ENCODE measurements around the gene OR2V2.

The OR2V2 gene

DNA sequence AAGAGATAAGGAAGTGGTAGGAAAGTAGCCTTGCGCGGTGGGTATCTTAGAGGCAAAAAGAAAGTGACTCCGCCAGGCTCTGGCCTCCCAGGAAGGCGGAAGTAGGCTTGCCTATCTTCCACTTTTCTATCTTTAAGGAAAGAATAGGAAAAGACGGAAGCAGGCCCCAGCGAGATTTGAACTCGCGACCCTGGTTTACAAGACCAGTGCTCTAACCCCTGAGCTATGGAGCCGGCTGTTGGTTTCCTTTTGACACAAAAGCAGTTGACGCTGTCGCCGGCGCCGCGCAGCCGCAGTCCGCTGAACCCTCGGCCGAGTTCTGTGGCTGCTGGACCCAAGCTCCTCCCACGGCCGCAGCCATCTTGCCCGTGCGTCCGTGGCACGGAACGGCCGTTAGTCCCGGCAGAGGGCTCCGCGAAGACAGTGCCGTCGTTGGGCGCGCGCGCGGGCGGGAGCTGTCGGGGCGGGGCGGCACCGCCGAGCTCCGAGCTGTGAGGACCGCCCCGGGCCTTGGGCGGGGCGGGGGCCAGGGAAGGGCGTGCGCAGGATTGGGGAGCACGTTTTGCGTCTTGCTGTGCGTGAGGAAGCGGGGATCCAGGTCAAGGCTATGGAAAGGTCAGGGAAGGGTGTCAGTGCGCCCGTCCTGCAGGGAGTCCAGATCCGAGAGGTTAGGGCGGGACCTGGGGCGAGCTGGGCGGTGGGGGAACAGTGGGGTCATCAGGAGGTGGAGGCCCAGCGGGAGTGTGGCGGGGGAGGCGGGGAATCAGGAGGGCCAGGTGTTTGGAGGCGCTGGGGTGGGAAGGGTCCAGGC, 44.3 kb downstream of the OR2V2 start:
- no peak for DNase-seq

DNA sequence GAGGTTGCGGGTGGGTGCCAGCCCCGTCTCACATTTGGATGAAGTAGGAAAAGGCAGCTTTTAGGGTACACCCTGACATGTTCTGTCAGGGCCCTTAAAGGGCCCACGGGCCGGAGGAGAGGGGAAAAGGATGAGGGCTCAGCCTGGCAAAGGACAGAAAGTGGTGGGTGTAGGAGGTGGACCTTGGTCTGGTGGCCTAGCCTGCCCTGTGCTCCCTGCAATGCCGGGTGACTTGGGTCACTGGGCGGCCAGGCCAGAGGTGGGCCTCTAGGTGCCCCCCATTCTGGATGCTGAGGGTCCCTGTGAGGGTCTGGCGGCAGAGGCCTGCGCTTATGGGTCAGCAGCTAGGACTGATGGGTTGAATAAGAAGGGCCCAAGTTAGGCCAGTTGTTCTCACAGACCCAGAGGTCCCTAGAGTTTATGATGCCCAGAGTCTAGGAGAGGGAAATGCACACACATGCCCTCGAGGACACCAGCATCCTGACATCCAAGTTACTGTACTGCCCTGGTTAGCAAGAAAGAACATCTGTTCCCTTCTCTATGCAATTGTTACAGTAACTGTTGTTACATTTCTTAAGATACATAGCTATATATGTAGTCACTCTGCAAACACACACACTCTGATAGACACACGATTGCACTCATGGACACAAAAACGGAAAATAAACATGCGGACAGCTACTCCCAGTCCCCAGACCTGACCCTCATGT, 45.1 kb downstream of the OR2V2 start:
- no peak for DNase-seq

DNA sequence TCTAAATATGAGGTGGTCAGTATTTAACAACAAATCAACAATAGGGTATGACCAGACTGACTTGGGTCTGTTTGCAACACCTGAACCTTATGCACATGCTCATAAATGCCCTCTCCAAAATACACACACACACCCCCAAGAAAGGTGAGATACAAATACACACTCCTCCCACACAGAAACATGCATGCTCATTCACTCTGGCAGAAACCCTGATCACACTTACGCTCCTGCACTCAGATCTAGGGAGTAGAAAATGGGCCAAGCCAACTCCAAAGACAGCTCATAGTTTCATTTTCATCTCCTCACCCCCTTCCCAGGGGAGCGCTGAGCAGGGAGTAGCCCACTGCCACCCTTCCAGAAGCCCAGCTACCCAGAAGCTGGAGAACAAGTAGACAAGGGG, 46.3 kb downstream of the OR2V2 start:
- no peak for DNase-seq

DNA sequence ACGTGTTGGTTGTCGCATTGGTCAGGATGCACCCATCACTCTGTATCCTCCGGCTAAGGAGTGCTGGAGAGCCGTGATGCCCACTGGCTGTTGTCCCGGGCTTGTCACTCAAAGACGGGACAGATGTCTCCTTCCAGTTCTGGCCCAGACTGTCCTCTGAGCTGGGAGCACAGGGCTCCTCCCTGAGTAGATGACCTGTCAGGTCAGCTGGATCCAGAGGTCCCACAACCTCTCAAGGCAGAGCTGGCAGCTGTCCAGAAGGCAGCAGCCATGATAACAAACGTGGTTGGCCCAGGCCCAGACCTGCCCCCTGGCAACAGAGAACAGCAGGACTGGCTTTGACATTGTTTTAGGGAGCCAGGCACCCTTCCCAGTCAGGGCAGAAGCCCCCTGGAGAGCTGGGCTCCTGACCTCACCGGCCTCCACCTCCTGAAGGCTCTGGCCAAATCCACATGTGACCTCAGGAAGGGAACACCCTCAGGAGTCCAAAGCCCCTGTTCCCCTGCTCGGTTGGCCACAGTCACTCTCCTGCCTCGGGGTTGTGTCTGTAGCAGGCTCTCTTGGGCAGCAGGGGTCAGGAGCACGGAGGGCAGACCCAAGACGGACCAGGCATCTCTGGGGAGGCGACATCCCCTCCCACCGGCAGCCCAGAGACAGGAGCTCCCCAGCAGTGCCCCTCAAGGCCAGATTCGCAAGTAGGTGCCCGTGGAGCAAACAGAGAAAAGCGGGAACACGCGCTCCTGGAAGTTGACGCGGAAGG, 47.3 kb downstream of the OR2V2 start:
- no peak for DNase-seq

DNA sequence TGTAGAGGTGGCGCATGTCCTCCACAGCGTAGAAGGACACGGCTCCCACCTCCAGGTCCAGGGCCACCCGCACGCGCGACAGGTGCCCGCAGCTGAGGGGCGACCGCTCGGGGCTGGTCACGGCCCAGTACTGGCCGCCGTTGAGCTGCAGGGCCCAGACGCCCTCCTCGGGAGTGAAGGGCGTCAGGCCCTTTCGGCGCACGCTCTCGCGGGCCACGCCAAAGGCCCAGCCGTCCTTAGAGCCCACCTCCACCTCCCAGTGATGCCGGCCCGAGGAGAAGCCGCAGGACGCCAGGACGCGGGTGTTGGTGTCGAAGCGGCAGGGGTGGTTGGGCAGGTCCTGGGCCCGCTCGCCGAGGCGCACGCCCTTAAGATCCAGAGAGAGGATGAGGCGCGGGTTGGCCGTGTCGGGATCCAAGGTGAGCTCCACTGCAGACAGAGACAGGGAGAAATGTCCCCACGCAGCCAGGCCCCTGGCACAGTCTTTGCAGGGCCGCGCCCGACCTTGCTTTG, 47.9 kb downstream of the OR2V2 start:
- DNase-seq = no peak

- DNase-seq = no peak
These were observed 50.1 kb downstream of the OR2V2 start for GRCh38 chr5:181197326-181197951.

GRCh38 chr5:181198106-181198685, 50.8 kb downstream of the OR2V2 start:
- DNase-seq = no peak

GRCh38 chr5:181198905-181199519, 51.6 kb downstream of the OR2V2 start:
- no peak for DNase-seq

DNA sequence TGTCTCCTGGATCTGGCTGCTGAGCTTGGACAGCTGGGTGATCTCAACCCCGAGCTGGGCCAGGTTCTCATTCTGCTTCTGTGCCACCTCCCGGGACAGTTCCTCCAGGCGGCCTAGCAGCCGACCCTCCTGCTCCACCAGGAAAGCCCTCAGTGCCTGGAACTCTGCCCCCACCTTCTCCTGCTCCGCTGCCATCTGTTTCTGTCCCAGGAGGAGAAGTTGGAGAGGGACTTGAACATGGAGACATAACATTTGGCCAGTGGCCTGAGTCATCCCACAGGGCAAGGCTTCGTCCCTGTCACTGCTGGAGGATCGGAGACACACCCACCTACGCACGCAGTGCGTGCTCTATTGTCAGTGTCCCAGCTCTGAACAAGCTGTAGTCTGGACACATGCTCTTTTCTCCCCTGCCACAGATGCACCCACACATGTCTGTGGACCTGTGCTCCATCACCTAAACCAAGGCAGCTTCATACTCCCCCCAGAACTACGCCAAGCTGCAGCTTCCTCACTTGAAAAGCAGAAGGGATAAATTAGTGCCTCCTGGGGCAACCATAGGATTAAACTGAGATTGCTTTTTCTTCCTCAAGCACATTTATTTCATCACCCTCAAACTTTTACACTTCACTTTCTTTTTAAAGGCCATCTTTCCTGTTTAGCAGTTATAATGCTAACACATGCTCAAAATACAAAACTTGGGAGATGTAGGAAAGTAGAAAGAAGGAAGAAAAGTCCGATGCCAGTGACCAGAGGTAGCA, 52.7 kb downstream of the OR2V2 start:
- no peak for DNase-seq

DNA sequence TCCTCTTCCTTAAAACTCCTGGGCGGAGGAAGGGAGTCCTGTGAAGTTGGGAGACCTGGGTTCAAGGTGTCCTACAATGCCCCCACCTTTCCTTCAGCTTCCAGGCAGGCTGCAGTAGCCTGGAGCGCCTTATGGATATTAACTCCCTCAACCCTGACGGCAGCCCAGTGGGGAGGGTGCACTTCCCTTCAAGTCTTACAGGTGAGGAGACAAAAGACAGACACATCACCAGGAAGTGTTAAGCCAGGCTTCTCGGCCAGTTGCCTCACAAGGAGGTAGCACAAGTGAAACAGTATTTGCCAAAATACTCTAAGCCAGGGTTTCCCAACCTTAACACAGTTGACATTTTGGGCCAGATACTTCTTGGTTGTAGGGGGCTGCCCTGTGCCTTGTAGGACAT, 53.4 kb downstream of the OR2V2 start:
- no peak for DNase-seq

DNA sequence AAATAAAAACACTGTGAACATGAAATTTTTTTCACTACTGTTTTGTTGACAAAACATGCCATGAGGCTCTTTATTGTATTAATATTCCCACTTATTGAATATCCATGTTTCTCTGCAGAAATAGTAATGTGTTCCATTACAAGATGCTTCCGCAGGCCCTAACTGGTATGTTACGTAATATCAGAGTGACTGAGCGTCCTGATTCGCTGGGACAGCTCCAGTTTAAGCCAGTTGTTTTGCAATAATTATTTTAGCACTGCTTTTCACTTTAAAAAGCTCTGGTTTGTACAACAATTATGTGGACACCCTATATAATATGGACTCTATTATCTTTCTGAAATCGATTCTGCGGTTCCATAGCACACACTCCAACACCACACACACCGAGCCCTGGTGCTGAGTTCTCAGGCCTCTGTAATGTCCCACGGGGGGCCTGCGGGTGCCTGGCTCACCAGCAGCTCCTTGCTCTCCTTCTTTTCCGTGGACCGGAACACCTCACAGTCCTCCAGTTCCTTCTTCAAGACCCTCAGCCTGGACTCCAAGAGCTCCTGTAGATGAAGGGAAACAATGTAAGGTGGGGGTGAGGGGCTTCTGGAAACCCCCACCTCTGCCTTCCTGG, 55.8 kb downstream of the OR2V2 start:
- no peak for DNase-seq

DNA sequence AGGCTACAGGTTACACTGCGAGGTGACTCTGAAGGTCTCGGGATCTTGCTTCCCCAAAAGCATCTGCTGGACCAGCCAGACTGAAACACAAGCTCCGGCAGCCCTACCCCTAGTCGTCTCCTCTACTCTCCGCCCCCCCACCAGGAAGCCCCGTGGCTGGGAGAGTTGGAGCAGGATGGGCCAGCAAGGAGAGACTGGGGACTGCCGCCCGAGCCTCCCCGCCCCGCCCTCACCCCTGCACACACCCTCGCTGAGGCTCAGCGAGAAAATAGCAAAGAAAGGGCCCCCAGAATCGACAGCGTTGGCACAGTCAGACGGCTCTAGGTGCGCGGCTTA, 56.4 kb downstream of the OR2V2 start:
- no peak for DNase-seq

- no peak for DNase-seq
These were observed 56.9 kb downstream of the OR2V2 start for GRCh38 chr5:181204113-181204825.

DNA sequence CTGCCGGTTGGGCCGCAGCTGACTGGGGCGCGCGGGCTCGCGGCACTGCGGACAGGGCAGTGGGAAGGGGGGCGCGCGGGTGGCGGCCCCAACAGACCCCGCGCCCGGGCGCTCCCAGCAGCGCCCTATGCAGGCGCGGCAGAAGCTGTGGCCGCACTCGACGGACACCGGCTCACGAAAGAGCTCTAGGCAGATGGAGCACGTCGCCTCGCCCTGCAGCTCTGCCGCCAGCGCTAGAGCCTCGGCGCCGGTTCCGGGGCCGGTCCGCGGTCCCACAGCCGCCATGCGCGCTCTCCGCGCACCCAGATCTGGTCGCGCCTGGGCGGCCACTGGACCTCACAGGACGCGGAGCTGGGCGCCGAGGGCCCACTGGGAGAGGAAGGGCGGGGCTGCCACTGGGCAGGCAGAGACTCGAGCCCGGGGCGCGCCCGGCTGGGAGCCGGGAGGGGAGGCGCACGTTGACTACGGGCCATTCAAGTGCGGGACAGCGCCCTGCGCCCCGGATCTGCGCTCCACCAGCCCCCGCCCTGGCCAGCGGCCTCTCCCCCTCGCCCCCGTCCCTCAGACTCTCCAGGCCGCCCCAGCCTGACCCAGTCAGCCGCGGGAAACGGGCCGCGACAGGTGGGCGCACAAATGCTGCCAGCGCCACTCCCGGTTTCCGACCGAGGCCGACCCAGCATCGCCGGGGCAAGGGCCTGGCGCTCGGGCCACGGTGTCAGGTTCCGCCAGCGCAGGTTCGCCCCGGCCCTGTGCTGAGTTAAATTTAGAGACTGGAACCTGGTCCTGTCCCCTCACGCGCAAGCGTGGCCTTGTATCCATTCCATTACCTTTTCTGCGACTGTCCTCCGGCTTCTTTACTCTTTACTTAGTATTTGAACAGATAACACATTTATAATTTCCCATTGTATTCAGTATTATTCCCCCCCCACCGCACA, 57.7 kb downstream of the OR2V2 start, which contains the start of gene TRIM7:
TRIM7 (minus strand) TSS at position 371 of the 935 bp plus-strand sequence; CDS start at position 285, 86 bp downstream.
- DNase-seq = no peak

DNA sequence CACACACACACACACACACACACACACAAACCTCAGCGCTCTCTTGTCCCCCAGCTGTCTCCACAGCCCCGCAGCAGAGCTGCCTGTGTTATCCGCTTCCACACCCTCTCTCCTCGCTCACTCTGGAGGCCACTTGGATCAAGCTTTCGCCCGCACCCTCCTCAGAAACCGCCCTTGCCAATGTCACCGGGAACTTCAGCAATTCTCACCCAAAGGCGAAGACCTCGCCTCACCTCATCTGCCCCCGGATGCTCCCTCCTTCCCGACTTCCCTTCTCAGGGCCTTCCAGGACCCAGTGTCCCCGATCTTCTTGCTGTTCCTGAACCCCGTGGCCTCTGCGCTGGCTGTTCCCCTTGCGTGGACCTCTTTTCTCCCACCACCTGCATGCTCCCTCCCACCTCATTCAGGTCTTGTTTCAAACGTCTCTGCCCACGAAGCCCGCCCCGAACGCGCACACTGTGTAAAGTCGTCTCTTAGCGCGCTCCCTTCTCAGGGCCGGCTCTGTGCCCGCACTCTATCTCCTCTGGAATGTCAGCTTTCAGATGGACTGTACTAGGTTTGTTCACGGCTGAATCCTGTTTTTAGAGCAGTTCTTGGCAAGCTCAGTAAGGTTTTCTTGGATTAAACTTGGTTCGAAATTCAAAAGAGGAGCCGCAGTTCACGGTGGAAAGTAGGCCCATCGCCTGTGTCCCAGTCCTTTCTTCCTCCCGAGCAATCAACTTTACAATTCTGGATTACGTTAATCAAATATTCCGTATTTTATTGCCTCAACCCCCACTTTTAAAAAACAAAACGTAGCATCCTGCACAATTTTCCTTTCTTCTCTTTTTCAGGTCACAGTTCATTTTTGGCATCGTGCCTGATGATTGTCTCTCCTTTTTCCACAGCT, 58.6 kb downstream of the OR2V2 start:
- no peak for DNase-seq

- DNase-seq = no peak
These were observed 60.0 kb downstream of the OR2V2 start for GRCh38 chr5:181207214-181207959.

DNA sequence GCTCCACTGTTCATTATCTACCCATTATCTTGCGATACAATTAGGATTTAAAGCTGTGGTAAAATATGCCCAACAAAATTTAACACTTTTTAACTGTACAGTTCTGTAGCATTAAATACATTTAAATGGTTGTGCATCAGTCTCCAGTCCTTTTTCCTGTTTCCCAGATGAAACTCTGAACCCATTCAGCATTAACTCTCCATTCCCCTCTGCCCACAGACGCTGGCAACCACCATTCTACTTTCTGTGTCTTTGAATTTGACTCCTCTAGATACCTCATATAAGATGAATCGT, 60.5 kb downstream of the OR2V2 start:
- DNase-seq = no peak
